MCF 10A (cell line): ENCODE results near the gene COG5. TPM values are rescaled to one million over a fixed set of nuclear protein-coding genes. Genes with fewer than 3 reads are reported as not detected.
"Not testable (repeated sequence)": the region's sequence is repeated elsewhere in the genome, so short reads cannot be mapped to it uniquely, and the experiment has no call there.

Experiments used
- BruUV-seq: library from RNA; stranded (reverse); fragments of 400-500 nt; replicated peaks from 2 replicates; lab custom pipeline; 2021; lab: Mats Ljungman, UMichigan
- CTCF ChIA-PET: fragments of 300-600 bp; sonication (Branson Sonifier 250); formaldehyde crosslinking; extraction: SDS; loops from one replicate; lab custom pipeline; 2021; ENCODE audit warnings: antibody characterized with exemption, inconsistent platforms; lab: Yijun Ruan, JAX
- POLR2A ChIA-PET: fragments of 300-600, 350-650 bp; sonication (Branson Sonifier 250); formaldehyde crosslinking; extraction: SDS; loops from one replicate; lab custom pipeline; 2020; ENCODE audit warnings: antibody characterized with exemption, inconsistent platforms; lab: Yijun Ruan, JAX
- DNase-seq: peaks from one replicate; pipeline ENCODE4 v3.0.0-alpha.2; 2018; ENCODE audit not compliant: unreplicated experiment
- H3K27ac Mint-ChIP-seq: one replicate; pipeline ENCODE4 v1.8.0; 2022; ENCODE audit warnings: mild to moderate bottlenecking, low read depth, mixed read lengths; ENCODE audit not compliant: unreplicated experiment
- H3K27me3 Mint-ChIP-seq: one replicate; pipeline ENCODE4 v1.8.0; 2022; ENCODE audit warnings: mixed read lengths; ENCODE audit not compliant: insufficient read depth, unreplicated experiment
- H3K36me3 Mint-ChIP-seq: one replicate; pipeline ENCODE4 v1.8.0; 2022; ENCODE audit warnings: mild to moderate bottlenecking, moderate library complexity, mixed read lengths; ENCODE audit not compliant: insufficient read depth, unreplicated experiment
- H3K4me1 Mint-ChIP-seq: one replicate; pipeline ENCODE4 v1.8.0; 2022; ENCODE audit warnings: mixed read lengths; ENCODE audit not compliant: insufficient read depth, unreplicated experiment
- H3K4me3 Mint-ChIP-seq: one replicate; pipeline ENCODE4 v1.8.0; 2022; ENCODE audit warnings: mild to moderate bottlenecking, moderate library complexity, mixed read lengths; ENCODE audit not compliant: unreplicated experiment
- H3K9me3 Mint-ChIP-seq: one replicate; pipeline ENCODE4 v1.8.0; 2022; ENCODE audit warnings: mixed read lengths; ENCODE audit not compliant: unreplicated experiment
- CTCF ChIP-seq: fragments of 200-600 bp; IDR thresholded peaks from one replicate; pipeline ENCODE4 v1.8.0; 2022; ENCODE audit warnings: antibody characterized with exemption, mild to moderate bottlenecking; ENCODE audit not compliant: unreplicated experiment
- intact Hi-C: fragments of 100-400 bp; cut with micrococcal nuclease; formaldehyde crosslinking; loops from 2 replicates; pipeline ENCODE4 v1.14.1; 2022
- total RNA-seq: library from RNA; stranded (reverse); gene quantifications from 2 replicates; pipeline ENCODE4 v1.2.3, GENCODE V29; 2022

The COG5 gene
- total RNA-seq, 1 experiment from 2014 or later: 40.3 TPM

- H3K27me3 Mint-ChIP-seq: no peaks in the 10 kb centered on the region
- TF ChIP-seq CTCF: no peak
- H3K4me1 Mint-ChIP-seq: peaks cover under 1% of the 10 kb centered on the region
- peaks cover 47% of the 10 kb centered on the region for H3K36me3 Mint-ChIP-seq
- intact Hi-C loops: no loop called here
- peaks cover 8% of the 10 kb centered on the region for H3K9me3 Mint-ChIP-seq
- no peak for DNase-seq
- no peak overlapping the region for H3K4me3 Mint-ChIP-seq
- POLR2A ChIA-PET: no interaction called here
- BruUV-seq: no TSS peak
- H3K27ac Mint-ChIP-seq: no peak overlapping the region
- CTCF ChIA-PET: interaction anchor here (0.6 kb wide), 1 partner anchor 345 kb away, joined by 6 read pairs; no protein-coding TSS in a partner anchor
Measured at GRCh38 chr7:107544848-107545591, 18.7 kb downstream of the COG5 start.

- Mint-ChIP-seq H3K27ac (no peak overlapping the region), H3K4me1 (peaks cover 6% of the 10 kb centered on the region), H3K4me3 (no peak overlapping the region), H3K36me3 (peaks cover 42% of the 10 kb centered on the region), H3K27me3 (no peaks in the 10 kb centered on the region), H3K9me3 (peaks cover 8% of the 10 kb centered on the region)
- BruUV-seq: no TSS peak
- TF ChIP-seq CTCF: no peak
- intact Hi-C loops: no loop called here
- CTCF ChIA-PET: interaction anchor here (1.0 kb wide), 1 partner anchor 8 kb away, joined by 4 read pairs; no protein-coding TSS in a partner anchor
- DNase-seq: no peak
- POLR2A ChIA-PET: no interaction called here
Measured at GRCh38 chr7:107543338-107543993, 20.3 kb downstream of the COG5 start.

DNA sequence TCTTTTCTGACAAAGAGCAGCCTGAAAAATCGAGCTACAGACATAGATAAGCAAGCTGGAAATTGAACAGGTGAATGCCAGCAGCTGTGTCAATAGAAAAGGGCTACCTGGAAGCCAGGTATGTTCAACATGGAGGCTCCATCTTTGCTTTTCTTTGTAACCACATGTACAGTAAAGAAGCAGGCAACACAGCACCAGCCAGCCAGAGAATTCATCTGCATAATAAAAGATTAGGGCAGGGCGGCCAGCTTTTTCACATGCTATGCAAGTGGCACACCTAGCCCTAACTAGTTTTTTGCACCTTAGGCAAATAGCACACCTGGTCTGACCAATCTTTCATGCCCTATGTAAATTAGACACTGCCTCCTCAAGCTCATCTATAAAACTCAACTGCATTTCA lies 25.7 kb downstream of the COG5 start:
- POLR2A ChIA-PET: no interaction called here
- H3K4me1 Mint-ChIP-seq: peaks cover 6% of the 10 kb centered on the region
- intact Hi-C loops: no loop called here

DNA sequence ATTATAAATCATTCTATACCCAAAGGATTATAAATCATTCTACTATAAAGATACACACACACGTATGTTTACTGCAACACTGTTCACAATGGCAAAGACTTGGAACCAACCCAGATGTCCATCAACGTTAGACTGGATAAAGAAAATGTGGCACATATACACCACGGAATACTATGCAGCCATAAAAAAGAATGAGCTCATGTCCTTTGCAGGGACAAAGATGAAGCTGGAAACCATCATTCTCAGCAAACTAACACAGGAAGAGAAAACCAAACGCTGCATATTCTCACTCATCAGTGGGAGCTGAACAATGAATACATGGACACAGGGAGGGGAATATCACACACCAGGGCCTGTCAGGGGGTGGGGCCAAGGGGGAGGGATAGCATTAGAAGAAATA lies 26.5 kb downstream of the COG5 start:
- BruUV-seq, H3K4me3 Mint-ChIP-seq, H3K4me1 Mint-ChIP-seq, H3K9me3 Mint-ChIP-seq, H3K27me3 Mint-ChIP-seq, DNase-seq, POLR2A ChIA-PET, CTCF ChIA-PET, H3K27ac Mint-ChIP-seq, intact Hi-C loops: not testable (repeated sequence)
- H3K36me3 Mint-ChIP-seq: peaks cover 32% of the 10 kb centered on the region

More for the DNA sequence above, 25.7 kb downstream of the COG5 start:
- TF ChIP-seq CTCF: no peak
- peaks cover 9% of the 10 kb centered on the region for H3K9me3 Mint-ChIP-seq
- BruUV-seq: no TSS peak
- peaks cover 32% of the 10 kb centered on the region for H3K36me3 Mint-ChIP-seq
- no peak overlapping the region for H3K4me3 Mint-ChIP-seq
- CTCF ChIA-PET: no interaction called here
- H3K27ac Mint-ChIP-seq: no peak overlapping the region
- no peak for DNase-seq
- no peaks in the 10 kb centered on the region for H3K27me3 Mint-ChIP-seq
